IMR-90 (cell line): ENCODE measurements around the gene CATSPERE.
"Not testable (repeated sequence)": the region's sequence is repeated elsewhere in the genome, so short reads cannot be mapped to it uniquely, and the experiment has no call there.

Experiments used
- CEBPB ChIP-seq: IDR thresholded peaks from 2 replicates; pipeline ENCODE4 v1.6.1; 2012; ENCODE audit warnings: low read depth, low read length, improper control_type of control experiment
- MAZ ChIP-seq: IDR thresholded peaks from 2 replicates; pipeline ENCODE4 v1.6.1; 2012; ENCODE audit warnings: low read depth, mild to moderate bottlenecking, low read length, improper control_type of control experiment, moderate library complexity, borderline replicate concordance
- MXI1 ChIP-seq: IDR thresholded peaks from 2 replicates; pipeline ENCODE4 v1.6.1; 2012; ENCODE audit warnings: low read depth, mild to moderate bottlenecking, low read length, moderate library complexity, borderline replicate concordance
- POLR2A ChIP-seq: IDR thresholded peaks from 2 replicates; pipeline ENCODE4 v1.6.1; 2012; ENCODE audit warnings: mild to moderate bottlenecking, low read depth, low read length
- RFX5 ChIP-seq: IDR thresholded peaks from 2 replicates; pipeline ENCODE4 v1.8.0; 2012; ENCODE audit warnings: low read depth, mild to moderate bottlenecking, low read length, moderate library complexity
- SMC3 ChIP-seq: fragments of 150-350 bp; IDR thresholded peaks from 2 replicates; pipeline ENCODE4 v1.6.1; 2016; ENCODE audit warnings: low read depth, mild to moderate bottlenecking, antibody characterized with exemption, low read length, moderate library complexity
- TF ChIP-seq, protein P1 (sequence below): conservative IDR thresholded peaks from 2 replicates; pipeline ENCODE4 v1.5.1; 2012; ENCODE audit warnings: mild to moderate bottlenecking, low read depth, low read length, improper control_type of control experiment

DNA sequence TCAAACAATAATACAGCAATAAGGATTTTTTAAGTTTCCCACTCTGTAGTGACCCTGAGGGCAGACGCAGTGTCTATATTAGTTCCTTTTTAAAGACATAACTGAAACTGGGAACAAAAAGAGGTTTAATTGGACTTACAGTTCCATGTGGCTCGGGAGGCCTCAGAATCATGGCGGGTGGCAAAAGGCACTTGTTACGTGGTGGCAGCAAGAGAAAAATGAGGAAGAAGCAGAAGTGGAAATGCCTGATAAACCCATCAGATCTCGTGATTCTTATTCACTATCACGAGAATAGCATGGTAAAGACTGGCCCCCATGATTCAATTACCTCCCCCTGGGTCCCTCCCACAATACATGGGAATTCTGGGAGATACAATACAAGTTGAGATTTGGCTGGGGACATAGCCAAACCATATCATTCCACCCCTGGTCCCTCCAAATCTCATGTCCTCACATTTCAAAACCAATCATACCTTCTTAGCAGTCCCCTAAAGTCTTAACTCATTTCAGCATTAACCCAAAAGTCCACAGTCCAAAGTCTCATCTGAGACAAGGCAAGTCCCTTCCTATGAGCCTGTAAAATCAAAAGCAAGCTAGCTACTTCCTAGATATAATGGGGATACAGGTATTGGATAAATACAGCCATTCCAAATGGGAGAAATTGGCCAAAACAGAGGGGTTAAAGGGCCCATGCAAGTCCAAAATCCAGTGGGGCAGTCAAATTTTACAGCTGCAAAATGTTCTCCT lies 205.8 kb downstream of the CATSPERE start:
- not testable (repeated sequence) for TF ChIP-seq RFX5, MXI1, SMC3, POLR2A, CEBPB, MAZ
- TF ChIP-seq, protein P1, sequence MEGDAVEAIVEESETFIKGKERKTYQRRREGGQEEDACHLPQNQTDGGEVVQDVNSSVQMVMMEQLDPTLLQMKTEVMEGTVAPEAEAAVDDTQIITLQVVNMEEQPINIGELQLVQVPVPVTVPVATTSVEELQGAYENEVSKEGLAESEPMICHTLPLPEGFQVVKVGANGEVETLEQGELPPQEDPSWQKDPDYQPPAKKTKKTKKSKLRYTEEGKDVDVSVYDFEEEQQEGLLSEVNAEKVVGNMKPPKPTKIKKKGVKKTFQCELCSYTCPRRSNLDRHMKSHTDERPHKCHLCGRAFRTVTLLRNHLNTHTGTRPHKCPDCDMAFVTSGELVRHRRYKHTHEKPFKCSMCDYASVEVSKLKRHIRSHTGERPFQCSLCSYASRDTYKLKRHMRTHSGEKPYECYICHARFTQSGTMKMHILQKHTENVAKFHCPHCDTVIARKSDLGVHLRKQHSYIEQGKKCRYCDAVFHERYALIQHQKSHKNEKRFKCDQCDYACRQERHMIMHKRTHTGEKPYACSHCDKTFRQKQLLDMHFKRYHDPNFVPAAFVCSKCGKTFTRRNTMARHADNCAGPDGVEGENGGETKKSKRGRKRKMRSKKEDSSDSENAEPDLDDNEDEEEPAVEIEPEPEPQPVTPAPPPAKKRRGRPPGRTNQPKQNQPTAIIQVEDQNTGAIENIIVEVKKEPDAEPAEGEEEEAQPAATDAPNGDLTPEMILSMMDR = not testable (repeated sequence)
